ENCODE data around the gene WT1.

WT1 gene

GRCh38 chr11:32396991-32397390 is 38.3 kb downstream of the WT1 start:
- no peak for TF ChIP-seq MYC (IDR thresholded peaks at IDR 0.05; ENCODE audit: low read depth, low read length)
- no peak overlapping the region for H3K4me3 ChIP-seq (ENCODE audit: low read depth, low read length)
- DNase-seq (ENCODE audit: low read depth), result no peak

DNA sequence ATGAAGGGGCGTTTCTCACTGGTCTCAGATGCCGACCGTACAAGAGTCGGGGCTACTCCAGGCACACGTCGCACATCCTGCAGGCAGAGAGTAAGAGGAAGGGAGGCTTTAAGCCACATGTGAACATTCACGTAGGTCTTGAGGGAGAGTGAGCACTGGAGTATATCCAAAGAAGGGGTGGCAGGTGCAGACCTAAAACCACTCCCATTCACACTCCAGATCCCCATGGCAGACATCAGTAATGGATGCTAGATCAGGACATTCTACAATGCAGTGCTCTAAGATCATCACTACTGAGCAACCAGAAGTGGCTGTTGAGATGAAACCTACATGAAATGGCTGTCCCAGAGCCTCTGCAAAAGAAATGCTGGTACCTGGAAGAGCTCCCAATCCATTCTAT is 39.0 kb downstream of the WT1 start:
- no peak for DNase-seq (ENCODE audit: low read depth)
- H3K4me3 ChIP-seq (ENCODE audit: low read depth, low read length), result no peak overlapping the region
- no peak for TF ChIP-seq CTCF (IDR thresholded peaks at IDR 0.05; ENCODE audit: low read depth, low read length)
- no peak for TF ChIP-seq POLR2A (IDR thresholded peaks at IDR 0.05; ENCODE audit: extremely low read depth, insufficient read length)

DNA sequence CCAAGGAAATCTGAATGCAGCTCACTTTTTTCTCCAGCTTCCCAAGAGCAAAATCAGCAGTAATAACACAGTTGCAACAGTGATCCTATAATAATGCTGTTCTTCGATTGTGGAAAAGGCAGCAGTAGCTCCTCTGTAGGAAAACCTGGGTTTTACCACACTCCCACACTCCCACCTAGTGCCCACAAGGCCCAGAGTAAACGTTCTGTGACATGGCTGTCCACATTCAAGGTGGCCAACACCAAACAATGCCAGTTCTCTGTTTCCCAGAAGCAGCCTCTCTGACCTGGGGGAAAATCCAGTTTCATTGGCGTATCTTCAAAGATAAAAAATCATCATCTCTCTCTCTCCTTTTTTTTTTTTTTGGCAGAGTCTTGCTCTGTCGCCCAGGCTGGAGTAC is 40.2 kb downstream of the WT1 start:
- DNase-seq (ENCODE audit: low read depth), result no peak
- H3K4me3 ChIP-seq (ENCODE audit: low read depth, low read length), result no peak overlapping the region
- TF ChIP-seq MAX (IDR thresholded peaks at IDR 0.05; ENCODE audit: low read depth, low read length) (no peak), MYC (IDR thresholded peaks at IDR 0.05; ENCODE audit: low read depth, low read length) (no peak), CTCF (IDR thresholded peaks at IDR 0.05; ENCODE audit: low read depth, low read length) (no peak), POLR2A (IDR thresholded peaks at IDR 0.05; ENCODE audit: extremely low read depth, insufficient read length) (no peak)

DNA sequence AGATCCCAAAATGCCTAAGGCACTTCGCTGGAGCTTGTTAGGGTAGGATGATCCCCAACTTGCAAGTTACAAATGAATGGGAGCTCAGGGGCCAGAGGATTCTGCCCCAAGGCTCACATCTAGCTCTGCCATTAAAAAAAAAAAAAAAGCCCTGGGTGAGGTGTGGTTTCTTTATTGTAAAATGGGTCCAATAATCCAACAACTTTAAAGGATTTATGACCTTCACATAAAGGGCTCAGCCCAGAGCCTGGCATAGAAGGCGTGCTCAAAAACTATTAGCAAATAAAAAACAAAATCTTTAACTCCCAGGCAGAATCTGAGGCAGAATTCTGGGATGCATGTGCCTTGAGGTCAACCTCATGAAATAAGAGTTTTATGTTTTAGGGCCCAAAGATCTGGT is 42.5 kb downstream of the WT1 start:
- no peak for TF ChIP-seq POLR2A (IDR thresholded peaks at IDR 0.05; ENCODE audit: extremely low read depth, insufficient read length)
- TF ChIP-seq MYC (IDR thresholded peaks at IDR 0.05; ENCODE audit: low read depth, low read length), result no peak
- no peak for TF ChIP-seq MAX (IDR thresholded peaks at IDR 0.05; ENCODE audit: low read depth, low read length)
- no peak for TF ChIP-seq CTCF (IDR thresholded peaks at IDR 0.05; ENCODE audit: low read depth, low read length)
- no peak overlapping the region for H3K4me3 ChIP-seq (ENCODE audit: low read depth, low read length)

DNA sequence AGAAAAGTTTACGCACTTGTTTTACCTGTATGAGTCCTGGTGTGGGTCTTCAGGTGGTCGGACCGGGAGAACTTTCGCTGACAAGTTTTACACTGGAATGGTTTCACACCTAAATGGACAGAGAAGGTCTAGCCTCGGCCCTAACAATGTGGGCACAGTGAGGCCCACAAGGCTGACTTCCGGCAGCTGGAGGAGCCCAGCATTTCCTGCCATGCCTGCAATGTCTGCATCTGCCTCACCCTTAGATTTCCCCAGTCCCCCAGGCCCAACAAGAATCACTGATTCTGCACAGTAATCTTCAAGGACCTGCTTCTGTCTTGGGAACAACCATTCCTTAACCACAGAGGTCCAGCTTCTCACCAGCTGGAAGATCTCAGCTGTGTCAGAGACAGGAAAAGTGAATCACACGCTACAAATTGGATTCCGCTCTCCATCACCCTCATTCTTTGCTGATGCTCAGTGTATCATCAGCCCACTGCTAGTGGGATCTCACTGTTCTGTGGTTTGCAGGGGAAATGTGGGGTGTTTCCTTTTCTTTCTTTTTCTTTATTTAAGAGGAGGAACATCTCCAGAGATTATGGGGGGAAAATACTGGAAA is 43.3 kb downstream of the WT1 start:
- H3K4me3 ChIP-seq (ENCODE audit: low read depth, low read length), result no peak overlapping the region
- no peak for TF ChIP-seq POLR2A (IDR thresholded peaks at IDR 0.05; ENCODE audit: extremely low read depth, insufficient read length)
- TF ChIP-seq CTCF (IDR thresholded peaks at IDR 0.05; ENCODE audit: low read depth, low read length), result no peak
- TF ChIP-seq MAX (IDR thresholded peaks at IDR 0.05; ENCODE audit: low read depth, low read length), result no peak
- TF ChIP-seq MYC (IDR thresholded peaks at IDR 0.05; ENCODE audit: low read depth, low read length), result no peak
- no peak for DNase-seq (ENCODE audit: low read depth)

More for the DNA sequence above, 42.5 kb downstream of the WT1 start:
- DNase-seq (ENCODE audit: low read depth), result no peak

DNA sequence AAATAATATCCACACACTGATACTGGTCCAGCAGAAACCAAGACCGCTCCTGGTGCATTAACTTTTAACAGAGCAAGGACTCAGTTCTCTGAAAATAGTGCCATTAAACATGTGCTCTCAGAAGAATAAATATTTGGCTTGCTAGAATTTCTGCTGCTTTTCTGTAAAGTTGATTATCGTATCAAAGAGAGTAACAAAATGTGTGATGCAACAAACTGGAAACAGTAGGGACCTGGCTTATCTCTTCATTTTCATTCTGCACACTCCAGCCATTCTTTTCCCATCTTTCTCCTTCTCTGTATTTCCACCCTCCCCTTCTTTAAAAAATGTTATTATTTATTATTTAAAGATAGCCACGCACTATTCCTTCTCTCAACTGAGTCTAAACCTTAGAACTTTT is 43.9 kb downstream of the WT1 start:
- TF ChIP-seq POLR2A (IDR thresholded peaks at IDR 0.05; ENCODE audit: extremely low read depth, insufficient read length) (no peak), MYC (IDR thresholded peaks at IDR 0.05; ENCODE audit: low read depth, low read length) (no peak), MAX (IDR thresholded peaks at IDR 0.05; ENCODE audit: low read depth, low read length) (no peak), CTCF (IDR thresholded peaks at IDR 0.05; ENCODE audit: low read depth, low read length) (no peak)
- no peak for DNase-seq (ENCODE audit: low read depth)
- no peak overlapping the region for H3K4me3 ChIP-seq (ENCODE audit: low read depth, low read length)

All from NB4 (cell line).